H1 (cell line): ENCODE data around the gene TUBA3D.

Experiments used
- BRCA1 ChIP-seq: IDR thresholded peaks from 2 replicates; pipeline ENCODE4 v1.6.1; 2012; ENCODE audit warnings: low read depth, low read length, improper control_type of control experiment
- CHD1 ChIP-seq: IDR thresholded peaks from 2 replicates; pipeline ENCODE4 v1.6.1; 2012; ENCODE audit warnings: low read depth, low read length, improper control_type of control experiment
- JUN ChIP-seq: IDR thresholded peaks from 2 replicates; pipeline ENCODE4 v1.6.1; 2011; ENCODE audit warnings: low read depth, mild to moderate bottlenecking, improper control_type of control experiment, low read length
- KDM1A ChIP-seq: fragments of 200-600, 300-600 bp; sonication (generic); IDR thresholded peaks from 2 replicates; pipeline ENCODE4 v1.7.1; 2016; ENCODE audit warnings: mild to moderate bottlenecking, low read length, borderline replicate concordance
- POLR2A ChIP-seq, 2 experiments: IDR thresholded peaks; 1 replicate in 1 of 2; 2 replicates in 1 of 2; pipeline ENCODE4 v1.6.1; 2011; ENCODE audit warnings: low read depth in 2 of 2, low read length in 2 of 2, mild to moderate bottlenecking in 2 of 2; ENCODE audit errors: control extremely low read depth in 1 of 2
- POLR2AphosphoS5 ChIP-seq: IDR thresholded peaks from 2 replicates; pipeline ENCODE4 v1.6.1; 2011; ENCODE audit warnings: low read depth, low read length
- RXRA ChIP-seq: IDR thresholded peaks from 2 replicates; pipeline ENCODE4 v1.6.1; 2011; ENCODE audit warnings: low read depth, mild to moderate bottlenecking, low read length, moderate library complexity; ENCODE audit not compliant: insufficient read depth
- SIN3A ChIP-seq, 2 experiments: IDR thresholded peaks in 1 of 2; conservative IDR thresholded peaks in 1 of 2; 2 replicates each; pipeline ENCODE4 v1.6.1; 2011 to 2012; ENCODE audit warnings: low read length in 2 of 2, improper control_type of control experiment in 1 of 2, low read depth in 1 of 2, mild to moderate bottlenecking in 1 of 2
- ZNF274 ChIP-seq: IDR thresholded peaks from 2 replicates; pipeline ENCODE4 v1.7.0; 2012; ENCODE audit warnings: low read length, borderline replicate concordance; ENCODE audit errors: extremely low read depth
- TF ChIP-seq, protein P1 (sequence below), 3 experiments: IDR thresholded peaks; 1 replicate in 2 of 3; 2 replicates in 1 of 3; pipeline versions ENCODE4 v1.5.1 to v1.6.1; 2011; ENCODE audit warnings: low read length in 3 of 3, mild to moderate bottlenecking in 3 of 3, inconsistent platforms in 2 of 3, low read depth in 1 of 3, moderate library complexity in 1 of 3; ENCODE audit not compliant: insufficient read depth in 1 of 3; ENCODE audit errors: control extremely low read depth in 1 of 3

DNA sequence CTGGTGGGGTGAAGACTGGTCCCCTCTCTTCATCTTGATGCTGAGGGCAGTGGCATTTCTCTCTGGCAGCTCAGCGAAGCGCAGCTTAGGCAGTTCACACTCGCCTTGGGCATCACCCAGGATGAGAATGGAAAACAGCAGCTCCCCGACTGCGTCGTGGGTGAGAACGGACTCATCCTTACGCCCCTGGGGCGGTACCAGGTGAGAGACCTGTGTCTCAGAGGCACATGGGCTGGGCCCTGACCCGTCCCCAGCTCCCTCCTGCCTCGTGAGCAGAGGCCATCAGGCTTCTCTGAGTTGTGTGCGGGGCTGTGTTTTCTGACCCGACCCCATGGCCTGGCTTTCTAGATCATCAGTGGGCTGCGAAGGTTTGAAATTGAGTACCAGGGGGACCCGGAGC, 43.5 kb downstream of the TUBA3D start:
- TF ChIP-seq POLR2AphosphoS5 (no peak), BRCA1 (no peak), RXRA (no peak), POLR2A (IDR thresholded peaks at IDR 0.05; ENCODE audit: control extremely low read depth in 1 of 2, low read depth in 2 of 2, low read length in 2 of 2) (no peak), ZNF274 (no peak), CHD1 (no peak), JUN (no peak), SIN3A (conservative IDR thresholded peaks at IDR 0.05 in 1 of 2, IDR thresholded peaks at IDR 0.05 in 1 of 2; ENCODE audit: low read depth in 1 of 2, low read length in 2 of 2) (no peak), KDM1A (no peak)
- TF ChIP-seq, protein P1, sequence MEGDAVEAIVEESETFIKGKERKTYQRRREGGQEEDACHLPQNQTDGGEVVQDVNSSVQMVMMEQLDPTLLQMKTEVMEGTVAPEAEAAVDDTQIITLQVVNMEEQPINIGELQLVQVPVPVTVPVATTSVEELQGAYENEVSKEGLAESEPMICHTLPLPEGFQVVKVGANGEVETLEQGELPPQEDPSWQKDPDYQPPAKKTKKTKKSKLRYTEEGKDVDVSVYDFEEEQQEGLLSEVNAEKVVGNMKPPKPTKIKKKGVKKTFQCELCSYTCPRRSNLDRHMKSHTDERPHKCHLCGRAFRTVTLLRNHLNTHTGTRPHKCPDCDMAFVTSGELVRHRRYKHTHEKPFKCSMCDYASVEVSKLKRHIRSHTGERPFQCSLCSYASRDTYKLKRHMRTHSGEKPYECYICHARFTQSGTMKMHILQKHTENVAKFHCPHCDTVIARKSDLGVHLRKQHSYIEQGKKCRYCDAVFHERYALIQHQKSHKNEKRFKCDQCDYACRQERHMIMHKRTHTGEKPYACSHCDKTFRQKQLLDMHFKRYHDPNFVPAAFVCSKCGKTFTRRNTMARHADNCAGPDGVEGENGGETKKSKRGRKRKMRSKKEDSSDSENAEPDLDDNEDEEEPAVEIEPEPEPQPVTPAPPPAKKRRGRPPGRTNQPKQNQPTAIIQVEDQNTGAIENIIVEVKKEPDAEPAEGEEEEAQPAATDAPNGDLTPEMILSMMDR (IDR thresholded peaks at IDR 0.05; ENCODE audit: control extremely low read depth in 1 of 3, insufficient read depth in 1 of 3, low read depth in 1 of 3, low read length in 3 of 3), result no peak
